Measurements from ENCODE around the gene CGNL1. TPM values are rescaled to one million over a fixed set of nuclear protein-coding genes. Genes with fewer than 3 reads are reported as not detected.
A peak's percentile ranks its signal among the peaks of the same experiment; 100 is the strongest.

The CGNL1 gene
- total RNA-seq, 1 donor from 2014 or later: 0.11 TPM

DNA sequence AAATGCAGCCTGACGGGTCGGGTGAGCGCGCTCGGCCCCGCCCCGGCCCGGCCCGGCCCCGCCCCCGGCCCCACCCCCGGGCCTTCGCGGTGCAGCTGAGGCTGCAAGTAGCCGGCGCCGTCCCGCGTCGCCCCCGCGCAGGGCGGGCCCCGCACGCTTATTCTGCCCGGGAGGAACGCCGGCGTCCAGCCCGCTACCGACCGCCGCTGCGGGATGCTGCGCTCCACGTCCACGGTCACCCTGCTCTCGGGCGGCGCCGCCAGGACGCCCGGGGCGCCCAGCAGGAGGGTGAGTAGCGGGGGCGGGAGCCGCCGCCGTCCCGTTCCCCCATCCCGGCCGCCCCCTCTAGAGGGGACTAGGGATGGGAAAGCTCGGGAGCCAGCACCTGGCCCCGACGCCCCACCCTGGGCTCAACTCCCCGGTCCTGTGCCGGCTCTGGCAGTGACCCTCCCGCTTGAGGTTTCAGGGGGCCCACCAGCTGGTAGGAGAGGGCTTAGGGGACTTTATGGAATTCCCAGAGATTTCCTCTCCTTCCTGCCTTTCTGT lies 215.6 kb downstream of the CGNL1 start, which contains the start of gene MYZAP:
MYZAP (plus strand) TSS at position 83 of the 546 bp plus-strand sequence; CDS start at position 214, 131 bp downstream.
- peaks cover 3% of the 10 kb centered on the region for H3K9me3 Mint-ChIP-seq
- TF ChIP-seq, protein P1, sequence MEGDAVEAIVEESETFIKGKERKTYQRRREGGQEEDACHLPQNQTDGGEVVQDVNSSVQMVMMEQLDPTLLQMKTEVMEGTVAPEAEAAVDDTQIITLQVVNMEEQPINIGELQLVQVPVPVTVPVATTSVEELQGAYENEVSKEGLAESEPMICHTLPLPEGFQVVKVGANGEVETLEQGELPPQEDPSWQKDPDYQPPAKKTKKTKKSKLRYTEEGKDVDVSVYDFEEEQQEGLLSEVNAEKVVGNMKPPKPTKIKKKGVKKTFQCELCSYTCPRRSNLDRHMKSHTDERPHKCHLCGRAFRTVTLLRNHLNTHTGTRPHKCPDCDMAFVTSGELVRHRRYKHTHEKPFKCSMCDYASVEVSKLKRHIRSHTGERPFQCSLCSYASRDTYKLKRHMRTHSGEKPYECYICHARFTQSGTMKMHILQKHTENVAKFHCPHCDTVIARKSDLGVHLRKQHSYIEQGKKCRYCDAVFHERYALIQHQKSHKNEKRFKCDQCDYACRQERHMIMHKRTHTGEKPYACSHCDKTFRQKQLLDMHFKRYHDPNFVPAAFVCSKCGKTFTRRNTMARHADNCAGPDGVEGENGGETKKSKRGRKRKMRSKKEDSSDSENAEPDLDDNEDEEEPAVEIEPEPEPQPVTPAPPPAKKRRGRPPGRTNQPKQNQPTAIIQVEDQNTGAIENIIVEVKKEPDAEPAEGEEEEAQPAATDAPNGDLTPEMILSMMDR (IDR thresholded peaks at IDR 0.05): no peak
- POLR2A ChIA-PET: interaction anchor here (0.6 kb wide), 1 partner anchor 30 kb away, joined by 3 read pairs; no protein-coding TSS in a partner anchor
- CTCF ChIA-PET: no interaction called here
- DNase-seq (peak; percentile 59), ATAC-seq (ENCODE audit: low read depth) (peak; percentile 83)
- intact Hi-C loops (cut with micrococcal nuclease): loop anchor here (1.0 kb wide), 1 partner anchor 31 kb away; no protein-coding TSS in a partner anchor
- H3K4me3 Mint-ChIP-seq: peak within 1 kb of the TSS; percentile 81
- H3K27me3 Mint-ChIP-seq: peaks cover 3% of the 10 kb centered on the region
- peak within 1 kb of the TSS; percentile 48 for H3K27ac Mint-ChIP-seq
- H3K36me3 Mint-ChIP-seq (ENCODE audit: low read depth): no peaks in the 10 kb centered on the region
- peaks cover 51% of the 10 kb centered on the region for H3K4me1 Mint-ChIP-seq

DNA sequence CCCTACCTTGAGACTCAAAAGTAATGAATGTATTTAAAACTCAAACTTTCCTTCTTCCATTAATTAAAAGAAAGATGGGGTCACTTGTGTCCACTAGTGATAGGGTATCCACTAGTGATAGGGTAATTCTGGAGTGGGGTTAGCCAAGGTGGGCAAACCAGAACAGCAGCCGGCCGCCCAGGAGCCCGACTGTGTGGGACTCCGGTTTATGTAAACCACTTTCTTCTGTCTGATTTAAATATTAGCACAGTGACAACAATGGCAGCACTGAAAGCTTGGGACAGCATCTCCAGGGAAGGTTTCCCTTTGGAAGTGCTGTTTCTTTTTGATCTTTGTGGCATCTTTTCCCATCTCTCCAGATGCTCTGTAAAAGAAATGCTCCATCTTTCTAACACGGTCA lies 216.1 kb downstream of the CGNL1 start:
- intact Hi-C loops (cut with micrococcal nuclease): no loop called here
- Mint-ChIP-seq H3K27me3 (peaks cover 3% of the 10 kb centered on the region), H3K4me3 (peak overlapping the region; percentile 68), H3K27ac (no peak overlapping the region), H3K4me1 (peaks cover 45% of the 10 kb centered on the region), H3K36me3 (ENCODE audit: low read depth) (no peaks in the 10 kb centered on the region), H3K9me3 (peaks cover 3% of the 10 kb centered on the region)
- POLR2A ChIA-PET: no interaction called here
- no peak for DNase-seq
- TF ChIP-seq, protein P1 (IDR thresholded peaks at IDR 0.05): no peak
- ATAC-seq (ENCODE audit: low read depth): no peak
- CTCF ChIA-PET: no interaction called here

DNA sequence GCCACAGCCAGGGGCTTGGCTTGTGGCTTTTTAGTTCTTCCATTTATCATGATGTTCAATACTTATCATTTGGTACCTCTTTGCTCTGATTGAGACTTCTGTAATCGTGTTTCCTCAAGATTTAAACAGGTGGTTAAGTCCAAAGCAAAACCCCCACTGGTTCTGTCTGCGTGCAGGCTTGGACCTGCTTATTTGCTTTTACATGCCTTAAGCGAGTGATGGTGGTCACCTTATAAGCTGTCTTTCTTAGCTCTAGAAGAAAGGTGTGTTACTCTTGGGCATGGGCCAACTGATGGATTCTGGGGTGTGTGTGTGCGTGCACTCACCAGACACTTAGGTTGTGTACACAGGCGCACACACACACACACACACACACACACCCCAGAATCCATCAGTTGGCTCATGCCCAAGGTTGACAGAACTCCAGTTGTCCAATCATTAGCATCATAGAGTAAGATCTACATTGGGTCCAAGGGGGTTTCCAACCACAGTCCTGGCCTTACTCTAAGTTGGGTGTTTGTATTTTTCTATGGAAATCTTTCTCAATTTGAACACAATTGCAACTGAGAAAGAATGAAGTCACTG lies 216.6 kb downstream of the CGNL1 start:
- H3K27ac Mint-ChIP-seq: no peak overlapping the region
- no peaks in the 10 kb centered on the region for H3K9me3 Mint-ChIP-seq
- peak overlapping the region; percentile 68 for H3K4me3 Mint-ChIP-seq
- H3K36me3 Mint-ChIP-seq (ENCODE audit: low read depth): no peaks in the 10 kb centered on the region
- peaks cover 40% of the 10 kb centered on the region for H3K4me1 Mint-ChIP-seq
- ATAC-seq (ENCODE audit: low read depth) (no peak), DNase-seq (no peak)
- ChIA-PET CTCF (no interaction called here), POLR2A (no interaction called here)
- intact Hi-C loops (cut with micrococcal nuclease): no loop called here
- TF ChIP-seq, protein P1 (IDR thresholded peaks at IDR 0.05): no peak
- H3K27me3 Mint-ChIP-seq: peaks cover 3% of the 10 kb centered on the region

DNA sequence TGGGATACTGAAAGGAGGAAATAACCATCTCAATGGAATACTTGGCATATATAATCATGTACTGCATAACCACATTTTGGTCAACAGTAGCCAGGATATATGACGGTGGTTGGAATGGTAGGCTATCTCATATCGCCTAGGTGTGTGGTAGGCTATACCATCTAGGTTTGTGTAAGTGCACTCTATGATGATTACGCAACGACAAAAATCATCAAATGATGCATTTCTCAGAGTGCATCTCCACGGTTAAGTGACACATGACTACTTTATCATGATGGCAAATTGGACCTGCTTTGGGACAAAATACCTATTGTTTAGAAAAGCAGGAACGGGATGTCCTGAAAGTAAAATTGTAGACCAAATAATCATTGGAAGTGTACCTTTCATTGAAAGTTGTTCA lies 218.2 kb downstream of the CGNL1 start:
- H3K4me1 Mint-ChIP-seq: peaks cover 25% of the 10 kb centered on the region
- DNase-seq (no peak), ATAC-seq (ENCODE audit: low read depth) (no peak)
- no peak overlapping the region for H3K27ac Mint-ChIP-seq
- ChIA-PET POLR2A (no interaction called here), CTCF (no interaction called here)
- no peaks in the 10 kb centered on the region for H3K36me3 Mint-ChIP-seq (ENCODE audit: low read depth)
- intact Hi-C loops (cut with micrococcal nuclease): no loop called here
- TF ChIP-seq, protein P1 (IDR thresholded peaks at IDR 0.05): no peak
- peaks cover 3% of the 10 kb centered on the region for H3K27me3 Mint-ChIP-seq
- no peaks in the 10 kb centered on the region for H3K9me3 Mint-ChIP-seq
- H3K4me3 Mint-ChIP-seq: no peak overlapping the region

DNA sequence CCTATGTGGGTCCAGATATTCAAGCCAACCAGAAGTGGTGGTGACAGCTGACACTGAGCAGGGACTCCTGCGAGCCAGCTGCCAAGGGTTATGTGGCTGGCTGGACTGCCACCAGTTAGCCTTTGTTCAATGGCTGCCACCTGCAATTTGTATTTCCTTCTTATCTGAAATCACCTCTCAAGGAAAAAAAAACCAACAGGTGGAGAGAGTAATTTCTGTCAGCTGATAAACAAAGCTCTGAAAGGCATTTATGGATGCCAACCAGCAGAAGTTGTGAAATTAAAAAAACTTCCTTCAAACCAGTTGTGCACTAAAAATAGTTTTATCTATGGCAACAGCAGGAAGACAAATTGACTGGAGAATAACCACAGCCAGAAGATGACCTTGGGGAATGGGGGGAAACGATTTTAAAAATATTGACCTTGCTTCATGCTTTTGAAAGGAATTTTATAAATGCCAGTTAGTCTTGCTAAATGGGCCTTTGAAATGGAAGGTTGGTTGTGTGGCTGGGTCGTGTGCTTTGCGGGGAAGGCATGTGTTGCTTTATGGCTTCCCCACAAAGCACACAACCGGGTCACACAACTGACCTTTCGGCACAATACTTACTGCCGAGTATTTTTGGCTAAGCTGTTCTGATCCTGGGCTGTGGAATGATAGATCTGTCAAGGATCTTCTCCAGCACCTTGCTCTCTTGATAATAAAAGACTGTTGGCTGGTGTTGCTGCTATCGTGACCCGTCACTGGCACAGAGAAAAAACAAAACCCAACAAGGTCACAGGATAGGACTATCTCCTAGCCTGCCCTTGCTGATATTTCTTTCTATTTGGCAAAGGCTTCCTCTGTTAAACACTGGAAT lies 218.9 kb downstream of the CGNL1 start:
- Mint-ChIP-seq H3K36me3 (ENCODE audit: low read depth) (no peaks in the 10 kb centered on the region), H3K4me1 (peaks cover 17% of the 10 kb centered on the region), H3K27ac (no peak overlapping the region), H3K27me3 (peaks cover 3% of the 10 kb centered on the region), H3K9me3 (no peaks in the 10 kb centered on the region), H3K4me3 (no peak overlapping the region)
- TF ChIP-seq, protein P1 (IDR thresholded peaks at IDR 0.05): no peak
- ATAC-seq (ENCODE audit: low read depth) (no peak), DNase-seq (no peak)
- CTCF ChIA-PET: no interaction called here
- intact Hi-C loops (cut with micrococcal nuclease): no loop called here
- POLR2A ChIA-PET: no interaction called here

All from activated B cell treated with CpG ODN at 0.5 μM for 24 hours (primary cell).